Fibroblast of skin of left biceps (primary cell): ENCODE results near the gene OR10G7.
"Not testable (repeated sequence)": the region's sequence is repeated elsewhere in the genome, so short reads cannot be mapped to it uniquely, and the experiment has no call there.

ENCODE experiments used
- DNase-seq, 2 experiments: peaks; one replicate each; pipeline ENCODE4 v3.0.0-alpha.2; 2013; ENCODE audit warnings: low read depth in 2 of 2

The OR10G7 gene

DNA sequence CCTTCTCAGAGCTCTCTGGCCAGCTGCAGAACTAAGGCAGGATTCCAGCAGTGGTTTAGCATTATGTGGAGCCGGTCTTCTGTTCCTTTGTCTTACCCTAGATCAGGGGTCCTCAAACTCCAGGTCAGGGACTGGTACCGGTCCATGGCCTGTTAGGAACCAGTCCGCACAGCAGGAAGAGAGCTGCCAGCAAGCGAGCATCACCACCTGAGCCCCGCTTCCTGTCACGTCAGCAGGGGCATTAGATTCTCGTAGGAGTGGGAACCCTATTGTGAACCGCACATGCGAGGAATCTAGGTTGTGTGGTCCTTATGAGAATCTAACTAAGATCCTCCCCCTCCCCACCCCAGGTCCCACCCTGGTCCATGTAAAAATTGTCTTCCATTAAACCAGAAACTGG, 1.6 kb downstream of the OR10G7 start:
- DNase-seq = no peak

GRCh38 chr11:124036666-124037065, 4.5 kb downstream of the OR10G7 start:
- DNase-seq = no peak

- no peak for DNase-seq
Measured at GRCh38 chr11:124026498-124026897, 14.6 kb downstream of the OR10G7 start, which contains the start of gene OR10G8. Gene OR10G8, plus strand, starts transcription at chr11:124026798. Its CDS starts 2,825 bp downstream, at chr11:124029623.

DNA sequence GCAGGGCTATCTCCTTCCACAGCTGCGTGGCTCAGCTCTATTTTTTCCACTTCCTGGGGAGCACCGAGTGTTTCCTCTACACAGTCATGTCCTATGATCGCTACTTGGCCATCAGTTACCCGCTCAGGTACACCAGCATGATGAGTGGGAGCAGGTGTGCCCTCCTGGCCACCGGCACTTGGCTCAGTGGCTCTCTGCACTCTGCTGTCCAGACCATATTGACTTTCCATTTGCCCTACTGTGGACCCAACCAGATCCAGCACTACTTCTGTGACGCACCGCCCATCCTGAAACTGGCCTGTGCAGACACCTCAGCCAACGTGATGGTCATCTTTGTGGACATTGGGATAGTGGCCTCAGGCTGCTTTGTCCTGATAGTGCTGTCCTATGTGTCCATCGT, 25.3 kb downstream of the OR10G7 start:
- not testable (repeated sequence) for DNase-seq

- DNase-seq = no peak
Measured at GRCh38 chr11:124012697-124013096, 28.4 kb downstream of the OR10G7 start, which contains the start of gene OR10G4. Gene OR10G4, plus strand, starts transcription at chr11:124012997. Its CDS starts 2,578 bp downstream, at chr11:124015575.

- no peak for DNase-seq
Measured at GRCh38 chr11:123995119-123995518, 46.0 kb downstream of the OR10G7 start, which contains the start of gene OR10G6. Gene OR10G6, minus strand, starts transcription at chr11:123995161. Its CDS starts 0 bp downstream, at chr11:123995161.
